ENCODE measurements around the gene UBQLN1. TPM values are rescaled to one million over a fixed set of nuclear protein-coding genes. Genes with fewer than 3 reads are reported as not detected.
"Not testable (repeated sequence)": the region's sequence is repeated elsewhere in the genome, so short reads cannot be mapped to it uniquely, and the experiment has no call there.

The UBQLN1 gene
- total RNA-seq, 1 donor from 2014 or later: 69.8 TPM

GRCh38 chr9:83623679-83624076, 84.1 kb downstream of the UBQLN1 start:
- TF ChIP-seq CTCF (conservative IDR thresholded peaks at IDR 0.05; ENCODE audit: low read depth, low read length): no peak
- H3K4me3 ChIP-seq (ENCODE audit: low read depth, low read length): peak overlapping the region; percentile 82
- DNase-seq (ENCODE audit: low read depth): no peak

- no peak for DNase-seq (ENCODE audit: low read depth)
- TF ChIP-seq CTCF (conservative IDR thresholded peaks at IDR 0.05; ENCODE audit: low read depth, low read length): no peak
- peak within 1 kb of the TSS; percentile 82 for H3K4me3 ChIP-seq (ENCODE audit: low read depth, low read length)
These were observed 84.6 kb downstream of the UBQLN1 start, which contains the start of gene IDNK for GRCh38 chr9:83622939-83623678. Gene IDNK, plus strand, starts transcription at chr9:83623143. Its CDS starts 29 bp downstream, at chr9:83623172.

- TF ChIP-seq CTCF (conservative IDR thresholded peaks at IDR 0.05; ENCODE audit: low read depth, low read length): no peak
- peak overlapping the region; percentile 82 for H3K4me3 ChIP-seq (ENCODE audit: low read depth, low read length)
- DNase-seq (ENCODE audit: low read depth): no peak
These were observed 85.3 kb downstream of the UBQLN1 start for GRCh38 chr9:83622433-83622938.

- TF ChIP-seq CTCF (conservative IDR thresholded peaks at IDR 0.05; ENCODE audit: low read depth, low read length): peak; percentile 90
- no peak for DNase-seq (ENCODE audit: low read depth)
- H3K4me3 ChIP-seq (ENCODE audit: low read depth, low read length): peak overlapping the region; percentile 17
These were observed 86.7 kb downstream of the UBQLN1 start for GRCh38 chr9:83620841-83621636.

- DNase-seq (ENCODE audit: low read depth): no peak
- no peak for TF ChIP-seq CTCF (conservative IDR thresholded peaks at IDR 0.05; ENCODE audit: low read depth, low read length)
- no peak overlapping the region for H3K4me3 ChIP-seq (ENCODE audit: low read depth, low read length)
These were observed 90.5 kb downstream of the UBQLN1 start for GRCh38 chr9:83617299-83617698.

- H3K4me3 ChIP-seq (ENCODE audit: low read depth, low read length); DNase-seq (ENCODE audit: low read depth): not testable (repeated sequence)
These were observed 94.5 kb downstream of the UBQLN1 start for GRCh38 chr9:83613298-83613697.

Other genes starting within 250 kb of the UBQLN1 start
- gene FRMD3, start 169.6 kb downstream of the UBQLN1 start, total RNA-seq: 1.4 and 2.4 TPM in 2 replicates
- 5.1 and 8.4 TPM in 2 replicates for gene IDNK, start 84.8 kb downstream of the UBQLN1 start, total RNA-seq
- gene GKAP1, start 109.8 kb upstream of the UBQLN1 start, total RNA-seq: 2.0 and 5.0 TPM in 2 replicates
- 1.5 and 2.7 TPM in 2 replicates for gene KIF27, start 213.5 kb upstream of the UBQLN1 start, total RNA-seq

Data from epithelial cell of proximal tubule (primary cell).